ENCODE measurements around the gene MYO1B.

The MYO1B gene

DNA sequence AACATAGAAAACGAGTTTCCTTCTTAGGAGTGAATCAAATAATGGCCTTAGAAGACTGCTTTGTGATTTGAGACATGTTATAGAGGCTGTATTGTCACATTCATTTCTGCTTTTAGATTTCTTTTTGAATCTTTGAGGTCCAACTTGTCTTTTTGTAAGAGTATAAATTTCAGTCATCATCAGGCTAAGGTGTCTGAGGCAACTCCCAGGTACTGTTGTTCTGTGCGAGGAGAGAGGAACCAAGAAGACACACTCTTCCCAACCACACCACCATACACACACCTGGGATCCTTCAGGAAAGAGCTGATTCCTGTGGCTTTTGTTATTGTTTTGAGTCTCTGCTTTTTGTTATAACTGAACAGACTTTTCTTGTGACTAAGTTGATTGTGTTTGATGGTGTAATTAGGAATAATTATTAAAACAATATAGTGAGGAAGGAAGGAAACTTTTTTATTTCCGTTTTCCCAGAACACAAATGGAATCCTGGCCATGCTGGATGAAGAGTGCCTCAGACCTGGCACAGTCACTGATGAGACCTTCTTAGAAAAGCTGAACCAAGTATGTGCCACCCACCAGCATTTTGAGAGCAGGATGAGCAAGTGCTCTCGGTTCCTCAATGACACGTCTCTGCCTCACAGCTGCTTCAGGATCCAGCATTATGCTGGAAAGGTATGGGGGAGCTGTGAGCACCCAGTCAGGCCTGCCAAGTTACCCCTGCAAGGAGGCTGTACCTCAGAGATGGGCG is 140.4 kb downstream of the MYO1B start:
- TF ChIP-seq, protein P1, sequence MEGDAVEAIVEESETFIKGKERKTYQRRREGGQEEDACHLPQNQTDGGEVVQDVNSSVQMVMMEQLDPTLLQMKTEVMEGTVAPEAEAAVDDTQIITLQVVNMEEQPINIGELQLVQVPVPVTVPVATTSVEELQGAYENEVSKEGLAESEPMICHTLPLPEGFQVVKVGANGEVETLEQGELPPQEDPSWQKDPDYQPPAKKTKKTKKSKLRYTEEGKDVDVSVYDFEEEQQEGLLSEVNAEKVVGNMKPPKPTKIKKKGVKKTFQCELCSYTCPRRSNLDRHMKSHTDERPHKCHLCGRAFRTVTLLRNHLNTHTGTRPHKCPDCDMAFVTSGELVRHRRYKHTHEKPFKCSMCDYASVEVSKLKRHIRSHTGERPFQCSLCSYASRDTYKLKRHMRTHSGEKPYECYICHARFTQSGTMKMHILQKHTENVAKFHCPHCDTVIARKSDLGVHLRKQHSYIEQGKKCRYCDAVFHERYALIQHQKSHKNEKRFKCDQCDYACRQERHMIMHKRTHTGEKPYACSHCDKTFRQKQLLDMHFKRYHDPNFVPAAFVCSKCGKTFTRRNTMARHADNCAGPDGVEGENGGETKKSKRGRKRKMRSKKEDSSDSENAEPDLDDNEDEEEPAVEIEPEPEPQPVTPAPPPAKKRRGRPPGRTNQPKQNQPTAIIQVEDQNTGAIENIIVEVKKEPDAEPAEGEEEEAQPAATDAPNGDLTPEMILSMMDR (IDR thresholded peaks at IDR 0.05; ENCODE audit: extremely low read depth, insufficient read depth, missing control alignments) = no peak
- DNase-seq (ENCODE audit: low spot score) = no peak
- in situ Hi-C loops (cut with MboI; ENCODE audit: low pct_unique_long_range_greater_than_20kb, low sequenced_read_pairs, unreplicated experiment) = no loop called here

DNA sequence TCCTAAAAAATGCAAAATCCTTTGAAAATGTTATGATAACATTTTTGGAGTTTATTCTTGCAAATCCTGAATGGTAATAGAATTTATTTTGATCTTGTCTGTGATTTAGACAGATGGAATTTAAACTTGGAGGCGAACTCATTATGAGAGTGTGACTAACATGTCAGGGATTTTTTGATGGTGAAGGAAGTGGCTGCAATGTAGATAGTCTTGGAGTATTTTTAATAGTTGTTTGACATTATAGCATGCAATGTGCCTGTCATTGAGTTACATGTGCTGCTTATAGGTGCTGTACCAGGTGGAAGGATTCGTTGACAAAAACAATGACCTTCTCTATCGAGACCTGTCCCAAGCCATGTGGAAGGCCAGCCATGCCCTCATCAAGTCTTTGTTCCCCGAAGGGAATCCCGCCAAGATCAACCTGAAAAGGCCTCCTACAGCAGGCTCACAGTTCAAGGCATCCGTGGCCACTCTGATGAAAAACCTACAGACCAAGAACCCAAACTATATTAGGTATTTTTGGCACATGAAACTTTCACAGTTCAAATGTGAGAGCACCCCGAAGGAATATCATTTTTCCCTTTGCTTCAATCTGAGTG is 141.8 kb downstream of the MYO1B start:
- in situ Hi-C loops (cut with MboI; ENCODE audit: low pct_unique_long_range_greater_than_20kb, low sequenced_read_pairs, unreplicated experiment) = no loop called here
- DNase-seq (ENCODE audit: low spot score) = no peak
- TF ChIP-seq, protein P1 (IDR thresholded peaks at IDR 0.05; ENCODE audit: extremely low read depth, insufficient read depth, missing control alignments) = no peak

DNA sequence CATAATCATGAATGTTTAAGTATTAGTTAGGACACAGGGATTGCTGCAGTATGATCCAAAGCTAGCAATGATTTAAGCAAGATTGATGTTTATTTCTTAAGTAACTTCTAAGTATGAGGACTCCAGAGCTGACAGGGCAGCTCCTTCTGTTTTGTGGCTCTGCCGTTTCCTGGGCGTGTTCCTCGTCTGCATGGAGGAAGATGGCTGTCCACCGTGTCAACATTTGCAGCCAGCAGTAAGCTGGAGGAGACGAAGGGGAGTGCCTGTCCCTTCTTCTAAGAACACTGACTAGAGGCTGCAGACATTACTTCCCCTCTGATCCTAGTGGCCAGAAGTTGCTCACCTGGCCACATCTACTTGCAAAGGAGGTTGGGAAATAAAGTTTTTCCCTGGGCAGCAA is 144.1 kb downstream of the MYO1B start:
- TF ChIP-seq, protein P1 (IDR thresholded peaks at IDR 0.05; ENCODE audit: extremely low read depth, insufficient read depth, missing control alignments) = no peak
- in situ Hi-C loops (cut with MboI; ENCODE audit: low pct_unique_long_range_greater_than_20kb, low sequenced_read_pairs, unreplicated experiment) = no loop called here
- DNase-seq (ENCODE audit: low spot score) = no peak

DNA sequence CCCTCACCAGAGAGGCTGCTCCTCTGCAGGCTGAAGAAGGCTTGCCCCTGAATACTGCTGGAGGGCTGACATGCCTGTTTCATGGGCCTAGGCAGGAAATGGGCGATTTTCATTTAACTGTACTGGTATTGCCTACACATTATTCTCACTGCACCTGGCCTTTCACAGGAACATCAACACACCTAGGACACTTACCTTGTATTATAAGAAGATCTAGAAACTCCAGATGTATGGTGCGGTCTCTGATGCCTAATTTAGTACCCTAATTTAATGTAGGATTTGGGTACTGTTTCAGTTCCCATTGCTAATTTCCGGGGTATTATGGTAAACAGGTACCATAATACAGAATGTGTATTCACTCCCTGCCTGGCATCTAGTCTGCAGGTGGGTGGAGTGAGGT is 146.0 kb downstream of the MYO1B start:
- TF ChIP-seq, protein P1 (IDR thresholded peaks at IDR 0.05; ENCODE audit: extremely low read depth, insufficient read depth, missing control alignments) = no peak
- in situ Hi-C loops (cut with MboI; ENCODE audit: low pct_unique_long_range_greater_than_20kb, low sequenced_read_pairs, unreplicated experiment) = no loop called here
- no peak for DNase-seq (ENCODE audit: low spot score)

DNA sequence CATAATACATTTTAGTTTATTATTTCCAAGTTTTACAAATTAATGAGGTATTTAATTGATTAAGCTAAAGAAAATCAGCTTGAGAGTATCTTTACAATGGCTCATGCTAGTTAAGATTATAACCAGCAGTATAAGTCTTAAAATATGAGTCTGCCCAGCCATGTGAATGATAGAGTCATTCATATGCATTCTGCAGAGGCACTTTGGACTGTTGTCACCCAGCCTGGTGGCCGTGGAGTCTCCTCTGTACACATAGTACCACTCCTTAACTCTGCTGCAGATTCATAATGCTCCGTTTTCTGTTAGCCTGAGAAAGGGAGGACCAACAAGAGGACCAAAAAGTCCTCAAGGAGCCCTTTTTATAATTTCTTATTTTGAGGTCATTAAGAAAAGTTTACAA is 148.8 kb downstream of the MYO1B start:
- in situ Hi-C loops (cut with MboI; ENCODE audit: low pct_unique_long_range_greater_than_20kb, low sequenced_read_pairs, unreplicated experiment) = no loop called here
- TF ChIP-seq, protein P1 (IDR thresholded peaks at IDR 0.05; ENCODE audit: extremely low read depth, insufficient read depth, missing control alignments) = no peak
- DNase-seq (ENCODE audit: low spot score) = no peak

DNA sequence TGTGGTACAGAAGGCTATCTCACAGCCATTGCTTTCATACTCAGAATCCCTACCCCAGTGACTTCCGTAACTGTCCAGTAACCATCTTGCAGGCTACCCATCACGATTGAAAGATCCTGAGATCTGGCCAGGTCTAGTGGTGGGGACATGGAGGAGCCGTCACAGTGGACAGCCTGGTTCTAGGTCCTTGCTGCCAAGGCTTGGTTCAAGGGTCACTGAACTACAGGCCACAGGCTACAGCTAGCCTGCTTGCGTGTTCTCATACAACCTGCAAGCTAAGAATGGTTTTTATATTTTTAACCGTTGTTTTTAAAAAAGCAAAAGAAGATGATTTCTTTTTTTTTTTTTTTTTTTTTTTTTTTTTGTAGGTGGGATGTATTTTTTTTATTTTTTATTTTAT is 151.6 kb downstream of the MYO1B start:
- in situ Hi-C loops (cut with MboI; ENCODE audit: low pct_unique_long_range_greater_than_20kb, low sequenced_read_pairs, unreplicated experiment) = no loop called here
- TF ChIP-seq, protein P1 (IDR thresholded peaks at IDR 0.05; ENCODE audit: extremely low read depth, insufficient read depth, missing control alignments) = no peak
- DNase-seq (ENCODE audit: low spot score) = no peak
